ENCODE data around the gene AGPS. TPM values are rescaled to one million over a fixed set of nuclear protein-coding genes. Genes with fewer than 3 reads are reported as not detected.

Gene AGPS
- total and polyA plus RNA-seq, 2 of the 13 experiments (the other 11 are each of a cell fraction or from before 2014, with no cell fraction given) = 39.4 to 99.0 TPM

GRCh38 chr2:177530561-177530960, 138.0 kb downstream of the AGPS start:
- TF ChIP-seq RBM22 (optimal IDR thresholded peaks at IDR 0.05; ENCODE audit: low read length) = peak; percentile 33
- TF ChIP-seq NFE2L2 (IDR thresholded peaks at IDR 0.05; ENCODE audit: low read length) = no peak
- H3K9ac ChIP-seq (ENCODE audit: insufficient read depth, low read depth, low read length) = no peak overlapping the region
- no peak overlapping the region for H3K27ac ChIP-seq (ENCODE audit: extremely low read length, insufficient read depth, low read length)
- no peaks in the 10 kb centered on the region for H3K27me3 ChIP-seq (ENCODE audit: control insufficient read depth in 1 of 2, insufficient read depth in 2 of 2, low read length in 2 of 2)
- H3K4me1 ChIP-seq (ENCODE audit: insufficient read depth, low read length) = no peaks in the 10 kb centered on the region
- POLR2A ChIA-PET = no interaction called here
- in situ Hi-C loops (cut with HindIII; ENCODE audit: extremely low pct_ligation_motif_present, low pct_unique_long_range_greater_than_20kb) (no loop called here), intact Hi-C loops (cut with micrococcal nuclease; ENCODE audit: unreplicated experiment) (no loop called here)
- no peak overlapping the region for H2AFZ ChIP-seq (ENCODE audit: low read length)
- BruUV-seq (replicated peaks) = no TSS peak
- H3K4me3 ChIP-seq (replicated peaks in 1 of 3; ENCODE audit: insufficient read depth in 1 of 3, low read depth in 2 of 3, low read length in 3 of 3) = no peak overlapping the region
- no peak overlapping the region for H3K4me2 ChIP-seq (ENCODE audit: low read depth, low read length)
- CTCF ChIA-PET (ENCODE audit: low intra/inter-chr PET ratio, low total read pairs) = no interaction called here
- ATAC-seq (no peak), DNase-seq (ENCODE audit: low spot score) (no peak), FAIRE-seq (no peak)
- no peaks in the 10 kb centered on the region for H3K9me3 ChIP-seq (ENCODE audit: low read length)
- no peaks in the 10 kb centered on the region for H3K79me2 ChIP-seq (ENCODE audit: insufficient read depth, low read length)
- peaks cover 4 to 23% of the 10 kb centered on the region in 2 experiments; a peak in 3 of 5 replicates for H3K36me3 ChIP-seq (replicated peaks in 1 of 2; ENCODE audit: control insufficient read depth in 1 of 2, insufficient read depth in 2 of 2, low read length in 2 of 2)
- H4K20me1 ChIP-seq (ENCODE audit: insufficient read depth, low read length) = no peaks in the 10 kb centered on the region

GRCh38 chr2:177531706-177532105, 139.1 kb downstream of the AGPS start:
- DNase-seq (ENCODE audit: low spot score) (no peak), FAIRE-seq (no peak), ATAC-seq (no peak)
- Histone ChIP-seq H3K4me1 (ENCODE audit: insufficient read depth, low read length) (no peaks in the 10 kb centered on the region), H3K4me3 (replicated peaks in 1 of 3; ENCODE audit: insufficient read depth in 1 of 3, low read depth in 2 of 3, low read length in 3 of 3) (no peak overlapping the region), H3K36me3 (replicated peaks in 1 of 2; ENCODE audit: control insufficient read depth in 1 of 2, insufficient read depth in 2 of 2, low read length in 2 of 2) (peaks cover 5 to 18% of the 10 kb centered on the region in 2 experiments; a peak in 2 of 5 replicates), H4K20me1 (ENCODE audit: insufficient read depth, low read length) (no peaks in the 10 kb centered on the region), H3K9me3 (ENCODE audit: low read length) (no peaks in the 10 kb centered on the region), H3K27ac (ENCODE audit: extremely low read length, insufficient read depth, low read length) (no peak overlapping the region), H3K27me3 (ENCODE audit: control insufficient read depth in 1 of 2, insufficient read depth in 2 of 2, low read length in 2 of 2) (no peaks in the 10 kb centered on the region), H3K79me2 (ENCODE audit: insufficient read depth, low read length) (no peaks in the 10 kb centered on the region), H3K9ac (ENCODE audit: insufficient read depth, low read depth, low read length) (no peak overlapping the region), H3K4me2 (ENCODE audit: low read depth, low read length) (no peak overlapping the region), H2AFZ (ENCODE audit: low read length) (no peak overlapping the region)
- TSS peak; percentile 18 for BruUV-seq (replicated peaks)
- in situ Hi-C loops (cut with HindIII; ENCODE audit: extremely low pct_ligation_motif_present, low pct_unique_long_range_greater_than_20kb) (no loop called here), intact Hi-C loops (cut with micrococcal nuclease; ENCODE audit: unreplicated experiment) (no loop called here)
- ChIA-PET POLR2A (no interaction called here), CTCF (ENCODE audit: low intra/inter-chr PET ratio, low total read pairs) (no interaction called here)
- 98% methylated on average over 5 of the region's 5 CpGs for WGBS (ENCODE audit: low lambda C conversion rate)
- no peak for TF ChIP-seq PHF8 (CRISPR knock-in tag; IDR thresholded peaks at IDR 0.05)
- TF ChIP-seq ZBTB7A (CRISPR knock-in tag; IDR thresholded peaks at IDR 0.05) = no peak
- TF ChIP-seq NFIC (IDR thresholded peaks at IDR 0.05; ENCODE audit: low read length) = no peak
- TF ChIP-seq RBAK (CRISPR knock-in tag; IDR thresholded peaks at IDR 0.05) = no peak
- no peak for TF ChIP-seq CERS6 (CRISPR knock-in tag; IDR thresholded peaks at IDR 0.05)
- no peak for TF ChIP-seq CC2D1A (CRISPR knock-in tag; IDR thresholded peaks at IDR 0.05)
- TF ChIP-seq ARID2 (CRISPR knock-in tag; IDR thresholded peaks at IDR 0.05; ENCODE audit: borderline replicate concordance) = no peak
- no peak for TF ChIP-seq ZNF354B (CRISPR knock-in tag; IDR thresholded peaks at IDR 0.05)
- TF ChIP-seq PRDM4 (CRISPR knock-in tag; IDR thresholded peaks at IDR 0.05; ENCODE audit: borderline replicate concordance) = no peak
- no peak for TF ChIP-seq RAD21 (CRISPR knock-in tag; IDR thresholded peaks at IDR 0.05)
- no peak for TF ChIP-seq U2AF2 (IDR thresholded peaks at IDR 0.05; ENCODE audit: low read depth, low read length)
- no peak for TF ChIP-seq HDAC1 (CRISPR knock-in tag; IDR thresholded peaks at IDR 0.05)
- no peak for TF ChIP-seq E2F1 (CRISPR knock-in tag; IDR thresholded peaks at IDR 0.05)
- no peak for TF ChIP-seq ZNF557 (CRISPR knock-in tag; IDR thresholded peaks at IDR 0.05)
- TF ChIP-seq THAP11 (CRISPR knock-in tag; IDR thresholded peaks at IDR 0.05) = no peak
